GM18508 (cell line): ENCODE measurements around the gene HEBP2.

Experiments used
- ATAC-seq: cut with Tn5 transposase; IDR thresholded peaks from one replicate; pipeline ENCODE4 v1.9.1; 2021; ENCODE audit warnings: moderate number of reproducible peaks; ENCODE audit not compliant: insufficient read depth, unreplicated experiment

HEBP2 gene

GRCh38 chr6:138450445-138450844, 46.4 kb downstream of the HEBP2 start:
- peak; percentile 75 for ATAC-seq

GRCh38 chr6:138451043-138451442, 47.0 kb downstream of the HEBP2 start:
- no peak for ATAC-seq

- no peak for ATAC-seq
Measured at GRCh38 chr6:138454981-138455706, 51.1 kb downstream of the HEBP2 start.

GRCh38 chr6:138455746-138456400, 51.9 kb downstream of the HEBP2 start:
- peak; percentile 99 for ATAC-seq

GRCh38 chr6:138456401-138456790, 52.4 kb downstream of the HEBP2 start:
- ATAC-seq = peak; percentile 1

DNA sequence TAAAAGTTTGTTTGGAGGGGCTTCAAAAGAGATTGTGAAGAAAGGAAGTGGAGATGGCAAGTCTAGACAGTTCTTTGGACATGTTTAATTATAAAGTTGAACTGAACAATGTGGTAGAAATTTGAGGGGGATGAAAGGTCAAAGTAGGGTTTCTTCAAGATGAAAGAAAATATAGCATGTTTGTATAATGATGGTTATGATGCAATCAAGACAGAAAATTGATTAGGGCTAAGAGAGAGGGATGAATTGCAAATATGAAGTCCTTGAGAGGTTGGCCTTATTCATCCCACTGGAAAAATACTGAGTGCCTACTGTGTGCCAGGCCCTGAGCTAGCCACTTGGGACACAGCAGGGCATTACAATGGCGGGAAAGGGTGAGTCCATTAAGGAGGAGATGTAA, 57.6 kb downstream of the HEBP2 start:
- no peak for ATAC-seq

DNA sequence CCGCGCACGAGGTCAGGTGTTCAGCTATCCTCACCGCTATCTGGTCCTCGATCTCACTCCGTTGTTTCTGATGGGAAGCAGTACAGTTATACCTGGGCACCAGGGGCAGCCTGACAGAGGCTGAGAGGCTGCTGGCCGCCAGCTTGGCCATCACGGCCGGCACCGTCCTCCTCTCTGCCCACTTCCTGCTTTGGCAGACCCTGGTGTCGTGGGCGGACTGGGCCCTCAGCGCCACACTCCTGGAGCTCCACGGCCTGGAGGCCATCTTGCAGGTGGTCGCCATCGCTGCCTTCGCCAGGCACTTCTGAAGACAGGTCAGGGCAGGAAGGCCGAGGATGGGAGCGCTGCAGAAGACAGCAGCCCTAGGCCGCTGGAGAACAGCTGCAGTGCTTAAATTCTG, 60.1 kb downstream of the HEBP2 start:
- no peak for ATAC-seq

DNA sequence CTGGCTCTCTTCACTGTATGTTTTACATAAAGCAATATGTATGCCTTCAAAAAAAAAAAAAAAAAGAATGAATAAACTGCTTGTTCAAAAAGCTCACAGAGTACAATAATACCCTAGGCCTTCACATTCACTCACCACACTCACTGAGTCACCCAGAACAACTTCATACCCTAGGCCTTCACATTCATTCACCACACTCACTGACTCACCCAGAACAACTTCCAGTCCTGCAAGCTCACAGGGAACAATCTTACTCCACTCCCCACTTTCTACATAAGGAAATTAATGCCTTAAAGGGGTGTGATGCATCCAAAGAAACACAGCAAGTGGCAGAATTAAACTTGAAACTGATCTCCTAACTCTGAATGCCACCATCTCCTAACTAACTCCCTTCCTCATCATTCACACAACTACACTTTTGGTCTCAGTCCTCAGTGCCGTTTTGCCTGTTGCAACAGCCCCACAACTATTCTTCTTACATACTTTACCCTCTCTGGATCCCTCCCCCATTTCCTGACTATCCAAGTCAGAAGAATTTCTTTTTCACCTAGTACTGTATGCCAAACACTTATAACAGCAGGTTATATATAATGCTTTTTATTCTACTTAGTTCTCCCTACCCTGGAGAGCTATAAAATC, 61.1 kb downstream of the HEBP2 start:
- no peak for ATAC-seq

DNA sequence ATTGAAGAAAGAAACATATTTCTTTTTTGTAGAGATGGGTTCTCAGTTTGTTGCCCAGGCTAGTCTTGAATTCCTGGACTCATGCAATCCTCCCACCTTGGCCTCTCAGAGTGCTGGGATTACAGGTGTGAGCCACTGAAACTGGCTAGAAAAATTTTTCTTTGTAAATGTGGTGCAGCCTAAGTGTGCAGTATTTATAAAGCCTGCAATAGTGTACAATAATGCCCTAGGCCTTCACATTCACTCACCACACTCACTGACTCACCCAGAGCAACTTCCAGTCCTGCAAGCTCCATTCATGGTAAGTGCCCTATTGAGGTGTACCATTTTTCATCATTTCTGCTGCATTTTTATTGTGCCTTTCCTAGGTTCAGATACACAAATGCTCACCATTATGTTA, 63.9 kb downstream of the HEBP2 start:
- ATAC-seq = no peak

DNA sequence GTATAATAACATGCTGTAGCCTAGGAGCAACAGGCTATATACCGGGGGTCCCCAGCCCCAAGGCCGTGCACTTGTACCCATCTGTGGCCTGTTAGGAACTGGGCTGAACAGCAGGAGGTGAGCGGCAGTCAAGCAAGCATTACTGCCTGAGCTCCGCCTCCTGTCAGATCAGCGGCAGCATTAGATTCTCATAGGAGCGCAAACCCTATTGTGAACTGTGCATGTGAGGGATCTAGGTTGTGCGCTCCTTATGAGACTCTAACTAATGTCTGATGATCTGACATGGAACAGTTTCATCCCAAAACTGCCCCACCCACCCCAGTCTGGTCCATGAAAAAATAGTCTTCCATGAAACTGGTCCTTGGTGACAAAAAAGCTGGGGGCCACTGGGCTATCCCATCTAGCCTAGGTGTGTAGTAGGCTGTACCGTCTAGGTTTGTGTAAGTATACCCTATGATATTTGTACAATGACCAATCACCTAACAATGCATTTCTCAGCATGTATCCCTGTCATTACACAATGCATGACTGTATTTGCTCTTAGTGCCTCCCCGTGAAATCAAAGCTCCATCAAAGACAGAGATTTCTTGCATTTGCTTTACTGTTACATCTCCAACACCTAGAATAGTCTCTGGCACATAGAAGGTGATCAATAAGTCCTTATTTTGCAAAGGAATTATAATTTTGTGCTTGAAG, 64.4 kb downstream of the HEBP2 start:
- ATAC-seq = no peak
